ENCODE results near the gene CGB8.

- TF ChIP-seq, protein P1, sequence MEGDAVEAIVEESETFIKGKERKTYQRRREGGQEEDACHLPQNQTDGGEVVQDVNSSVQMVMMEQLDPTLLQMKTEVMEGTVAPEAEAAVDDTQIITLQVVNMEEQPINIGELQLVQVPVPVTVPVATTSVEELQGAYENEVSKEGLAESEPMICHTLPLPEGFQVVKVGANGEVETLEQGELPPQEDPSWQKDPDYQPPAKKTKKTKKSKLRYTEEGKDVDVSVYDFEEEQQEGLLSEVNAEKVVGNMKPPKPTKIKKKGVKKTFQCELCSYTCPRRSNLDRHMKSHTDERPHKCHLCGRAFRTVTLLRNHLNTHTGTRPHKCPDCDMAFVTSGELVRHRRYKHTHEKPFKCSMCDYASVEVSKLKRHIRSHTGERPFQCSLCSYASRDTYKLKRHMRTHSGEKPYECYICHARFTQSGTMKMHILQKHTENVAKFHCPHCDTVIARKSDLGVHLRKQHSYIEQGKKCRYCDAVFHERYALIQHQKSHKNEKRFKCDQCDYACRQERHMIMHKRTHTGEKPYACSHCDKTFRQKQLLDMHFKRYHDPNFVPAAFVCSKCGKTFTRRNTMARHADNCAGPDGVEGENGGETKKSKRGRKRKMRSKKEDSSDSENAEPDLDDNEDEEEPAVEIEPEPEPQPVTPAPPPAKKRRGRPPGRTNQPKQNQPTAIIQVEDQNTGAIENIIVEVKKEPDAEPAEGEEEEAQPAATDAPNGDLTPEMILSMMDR (IDR thresholded peaks at IDR 0.05; ENCODE audit: control extremely low read depth in 1 of 3, insufficient read depth in 1 of 3, low read depth in 1 of 3, low read length in 3 of 3): no peak
- no peak for TF ChIP-seq SUZ12 (IDR thresholded peaks at IDR 0.05; ENCODE audit: low read length)
Measured at GRCh38 chr19:49064029-49064629, 15.2 kb upstream of the CGB8 start.

All from H1 (cell line).